ENCODE data around the gene OSBPL7. TPM values are rescaled to one million over a fixed set of nuclear protein-coding genes. Genes with fewer than 3 reads are reported as not detected.

Gene OSBPL7
- total and polyA plus RNA-seq, 2 of the 8 experiments (the other 6 are each of a cell fraction or from before 2014, with no cell fraction given): 7.2 to 8.9 TPM

DNA sequence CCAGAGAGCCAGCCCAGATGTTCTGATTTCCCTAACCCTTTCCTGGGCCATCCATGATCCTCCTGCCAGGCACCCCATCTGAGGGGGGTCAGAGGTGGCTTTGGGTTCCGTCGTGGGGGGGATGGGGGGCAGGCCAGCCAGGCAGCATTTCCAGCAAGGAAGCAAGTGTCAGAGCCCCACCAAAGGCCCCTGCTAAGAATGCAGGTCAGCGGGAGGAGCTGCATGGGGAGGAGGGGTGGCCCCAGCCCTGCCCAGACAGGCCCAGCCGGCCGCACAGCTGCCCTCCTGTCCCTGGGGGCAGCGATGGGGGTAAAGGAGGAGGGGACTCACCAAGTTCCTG lies 21.8 kb upstream of the OSBPL7 start (continued):
- no peak for TF ChIP-seq EGR1 (IDR thresholded peaks at IDR 0.05; ENCODE audit: borderline replicate concordance, low read depth, low read length)
- no peak for TF ChIP-seq CHD1 (IDR thresholded peaks at IDR 0.05; ENCODE audit: low read depth, low read length)
- no peak for TF ChIP-seq MAFK (IDR thresholded peaks at IDR 0.05; ENCODE audit: low read depth, low read length)
- no peak for TF ChIP-seq SRF (IDR thresholded peaks at IDR 0.05; ENCODE audit: low read depth, low read length)
- TF ChIP-seq HDAC6 (IDR thresholded peaks at IDR 0.05; ENCODE audit: low read depth, low read length): no peak
